ENCODE data around the gene ADSS2. TPM values are rescaled to one million over a fixed set of nuclear protein-coding genes. Genes with fewer than 3 reads are reported as not detected.

The ADSS2 gene
- total and polyA plus RNA-seq, 2 of the 4 experiments (the other 2 are of a cell fraction), result 14.9 to 30.1 TPM

GRCh38 chr1:244494653-244495052 is 42.9 kb upstream of the ADSS2 start:
- in situ Hi-C loops (cut with MboI; ENCODE audit: low sequenced_read_pairs) (no loop called here), intact Hi-C loops (cut with micrococcal nuclease) (no loop called here), dilution Hi-C loops (cut with HindIII; ENCODE audit: low sequenced_read_pairs, unreplicated experiment) (no loop called here)
- no peak overlapping the region for H2BK20ac ChIP-seq (ENCODE audit: low read depth, low read length)
- no peaks in the 10 kb centered on the region for H3K9me1 ChIP-seq (ENCODE audit: insufficient read depth, low read length)
- no peak overlapping the region for H3K4me3 ChIP-seq (ENCODE audit: insufficient read depth, low read depth, low read length)
- no peaks in the 10 kb centered on the region for H4K20me1 ChIP-seq (ENCODE audit: insufficient read depth, low read length)
- no peak overlapping the region for H3K14ac ChIP-seq (replicated peaks; ENCODE audit: low read depth, low read length)
- H2AFZ ChIP-seq (replicated peaks; ENCODE audit: low read length, poor library complexity), result no peak overlapping the region
- H3K23ac ChIP-seq (ENCODE audit: low read depth, low read length), result no peak overlapping the region
- H2AK9ac ChIP-seq (replicated peaks; ENCODE audit: low read depth, low read length, poor library complexity), result no peak overlapping the region
- TF ChIP-seq MAZ (IDR thresholded peaks at IDR 0.05; ENCODE audit: borderline replicate concordance, low read depth, low read length) (no peak), CEBPB (IDR thresholded peaks at IDR 0.05; ENCODE audit: low read depth, low read length) (peak; percentile 73), RFX5 (IDR thresholded peaks at IDR 0.05; ENCODE audit: low read depth, low read length) (no peak), CHD1 (IDR thresholded peaks at IDR 0.05; ENCODE audit: low read depth, low read length) (no peak), ELK1 (IDR thresholded peaks at IDR 0.05; ENCODE audit: borderline replicate concordance, low read depth, low read length) (no peak), RCOR1 (IDR thresholded peaks at IDR 0.05; ENCODE audit: insufficient replicate concordance, low read length) (no peak), BHLHE40 (IDR thresholded peaks at IDR 0.05; ENCODE audit: low read depth, low read length) (no peak), CTCF (conservative IDR thresholded peaks at IDR 0.05; ENCODE audit: low read depth, low read length) (no peak)
- ATAC-seq (ENCODE audit: low read depth) (no peak), DNase-seq (no peak)
- no peak overlapping the region for H3K4ac ChIP-seq (ENCODE audit: low read depth, low read length)
- H2BK15ac ChIP-seq (ENCODE audit: low read depth, low read length), result no peak overlapping the region
- H3K27ac ChIP-seq (ENCODE audit: insufficient read depth, low read length), result no peak overlapping the region
- no peak overlapping the region for H3K56ac ChIP-seq (ENCODE audit: extremely low read depth, insufficient read depth, low read length)
- no peaks in the 10 kb centered on the region for H3K36me3 ChIP-seq (ENCODE audit: control insufficient read depth, insufficient read depth, low read length)
- H2BK5ac ChIP-seq (ENCODE audit: low read depth, low read length, poor library complexity, severe bottlenecking), result no peak overlapping the region
- no peak overlapping the region for H4K5ac ChIP-seq (ENCODE audit: low read depth, low read length)
- WGBS, 2 experiments (ENCODE audit: extremely low coverage in 2 of 2, insufficient read length in 1 of 2), result no CpG with 5 or more reads among the region's 2 CpGs
- no peak overlapping the region for H3K9ac ChIP-seq (ENCODE audit: low read depth, low read length)
- no peak overlapping the region for H3K18ac ChIP-seq (ENCODE audit: low read depth, low read length)
- no peaks in the 10 kb centered on the region for H3K79me1 ChIP-seq (ENCODE audit: low read depth in 1 of 2, low read length in 2 of 2)
- BruUV-seq (replicated peaks), result no TSS peak
- no peaks in the 10 kb centered on the region for H3K27me3 ChIP-seq (ENCODE audit: control insufficient read depth, insufficient read depth, low read length)
- ChIA-PET CTCF (no interaction called here), POLR2A (ENCODE audit: unreplicated experiment) (no interaction called here)
- no peaks in the 10 kb centered on the region for H3K9me3 ChIP-seq (ENCODE audit: control insufficient read depth, insufficient read depth, low read length)
- H2BK120ac ChIP-seq (ENCODE audit: low read depth, low read length), result no peak overlapping the region
- no peak overlapping the region for H2AK5ac ChIP-seq (ENCODE audit: low read depth, low read length)
- H3K4me2 ChIP-seq (ENCODE audit: low read depth, low read length), result no peak overlapping the region
- H4K91ac ChIP-seq (ENCODE audit: insufficient read depth, low read depth, low read length), result no peak overlapping the region
- H4K8ac ChIP-seq (ENCODE audit: low read depth in 2 of 2, low read length in 2 of 2), result no peak overlapping the region
- H3K4me1 ChIP-seq (ENCODE audit: control insufficient read depth, insufficient read depth, low read length), result no peaks in the 10 kb centered on the region

All from IMR-90 (cell line).